ENCODE results near the gene TUBB4B.
"Not testable (repeated sequence)": the region's sequence is repeated elsewhere in the genome, so short reads cannot be mapped to it uniquely, and the experiment has no call there.

TUBB4B gene

GRCh38 chr9:137242269-137243203 is 1.4 kb downstream of the TUBB4B start:
- TF ChIP-seq POLR2AphosphoS5 (IDR thresholded peaks at IDR 0.05; ENCODE audit: low read depth, low read length) (peak; percentile 17; the same call in 1 of the 2 replicates), POLR2A (IDR thresholded peaks at IDR 0.05; ENCODE audit: low read depth, low read length) (no peak), TAF1 (IDR thresholded peaks at IDR 0.05; ENCODE audit: borderline replicate concordance, low read depth, low read length) (no peak)
- no peak for DNase-seq (ENCODE audit: insufficient read length)
- FAIRE-seq: no peak

- not testable (repeated sequence) for FAIRE-seq; DNase-seq (ENCODE audit: insufficient read length)
These were observed 2.2 kb downstream of the TUBB4B start for GRCh38 chr9:137243266-137243625.

GRCh38 chr9:137243626-137244485 is 2.8 kb downstream of the TUBB4B start:
- DNase-seq (ENCODE audit: insufficient read length): no peak
- FAIRE-seq: no peak
- TF ChIP-seq POLR2AphosphoS5 (IDR thresholded peaks at IDR 0.05; ENCODE audit: low read depth, low read length) (peak; percentile 88), POLR2A (IDR thresholded peaks at IDR 0.05; ENCODE audit: low read depth, low read length) (peak; percentile 62), TAF1 (IDR thresholded peaks at IDR 0.05; ENCODE audit: borderline replicate concordance, low read depth, low read length) (no peak)

GRCh38 chr9:137244486-137245449 is 3.7 kb downstream of the TUBB4B start:
- FAIRE-seq (no peak), DNase-seq (ENCODE audit: insufficient read length) (no peak)
- TF ChIP-seq POLR2A (IDR thresholded peaks at IDR 0.05; ENCODE audit: low read depth, low read length) (no peak), POLR2AphosphoS5 (IDR thresholded peaks at IDR 0.05; ENCODE audit: low read depth, low read length) (peak; percentile 4; the same call in 1 of the 2 replicates), TAF1 (IDR thresholded peaks at IDR 0.05; ENCODE audit: borderline replicate concordance, low read depth, low read length) (no peak)

- FAIRE-seq: no peak
- no peak for DNase-seq (ENCODE audit: insufficient read length)
- no peak for TF ChIP-seq POLR2A (IDR thresholded peaks at IDR 0.05; ENCODE audit: low read depth, low read length)
- TF ChIP-seq POLR2AphosphoS5 (IDR thresholded peaks at IDR 0.05; ENCODE audit: low read depth, low read length): no peak
- no peak for TF ChIP-seq TAF1 (IDR thresholded peaks at IDR 0.05; ENCODE audit: borderline replicate concordance, low read depth, low read length)
These were observed 4.6 kb downstream of the TUBB4B start for GRCh38 chr9:137245450-137246421.

- DNase-seq (ENCODE audit: insufficient read length): no peak
- TF ChIP-seq POLR2AphosphoS5 (IDR thresholded peaks at IDR 0.05; ENCODE audit: low read depth, low read length): no peak
- TF ChIP-seq TAF1 (IDR thresholded peaks at IDR 0.05; ENCODE audit: borderline replicate concordance, low read depth, low read length): no peak
- TF ChIP-seq POLR2A (IDR thresholded peaks at IDR 0.05; ENCODE audit: low read depth, low read length): no peak
- no peak for FAIRE-seq
These were observed 6.2 kb downstream of the TUBB4B start for GRCh38 chr9:137247135-137247915.

- no peak for FAIRE-seq
- DNase-seq (ENCODE audit: insufficient read length): no peak
- no peak for TF ChIP-seq TAF1 (IDR thresholded peaks at IDR 0.05; ENCODE audit: borderline replicate concordance, low read depth, low read length)
- TF ChIP-seq POLR2A (IDR thresholded peaks at IDR 0.05; ENCODE audit: low read depth, low read length): no peak
- no peak for TF ChIP-seq POLR2AphosphoS5 (IDR thresholded peaks at IDR 0.05; ENCODE audit: low read depth, low read length)
These were observed 6.8 kb downstream of the TUBB4B start for GRCh38 chr9:137247916-137248175.

GRCh38 chr9:137250329-137251193 is 9.5 kb downstream of the TUBB4B start:
- FAIRE-seq: no peak
- no peak for DNase-seq (ENCODE audit: insufficient read length)

GRCh38 chr9:137251194-137251461 is 10.0 kb downstream of the TUBB4B start, which contains the start of gene STPG3:
Gene STPG3 (plus strand): TSS chr9:137251286. CDS start chr9:137251287, 1 bp downstream.
- TF ChIP-seq POLR2AphosphoS5 (IDR thresholded peaks at IDR 0.05; ENCODE audit: low read depth, low read length): no peak
- no peak for TF ChIP-seq TAF1 (IDR thresholded peaks at IDR 0.05; ENCODE audit: borderline replicate concordance, low read depth, low read length)
- no peak for TF ChIP-seq POLR2A (IDR thresholded peaks at IDR 0.05; ENCODE audit: low read depth, low read length)

More at GRCh38 chr9:137250329-137251193, 9.5 kb downstream of the TUBB4B start:
- TF ChIP-seq POLR2A (IDR thresholded peaks at IDR 0.05; ENCODE audit: low read depth, low read length): no peak

More at GRCh38 chr9:137251194-137251461, 10.0 kb downstream of the TUBB4B start, which contains the start of gene STPG3:
- FAIRE-seq (no peak), DNase-seq (ENCODE audit: insufficient read length) (no peak)
